Hepatocyte (in vitro differentiated cells): ENCODE results near the gene PRKAG1. TPM values are rescaled to one million over a fixed set of nuclear protein-coding genes. Genes with fewer than 3 reads are reported as not detected.

Experiments
- DNase-seq: peaks from one replicate; pipeline ENCODE4 v3.0.0-alpha.2; 2016; ENCODE audit warnings: low spot score
- H2AFZ ChIP-seq: fragments of 200-600 bp; sonication (generic); 2 replicates; pipeline ENCODE4 v1.6.0; 2016; ENCODE audit warnings: antibody characterized with exemption, mild to moderate bottlenecking
- H3K27ac ChIP-seq: fragments of 200-600 bp; sonication (generic); 2 replicates; pipeline ENCODE4 v1.5.1; 2016; ENCODE audit warnings: mild to moderate bottlenecking
- H3K27me3 ChIP-seq: fragments of 200-600 bp; sonication (generic); 2 replicates; pipeline ENCODE4 v1.6.1; 2016
- H3K36me3 ChIP-seq: fragments of 200-600 bp; sonication (generic); replicated peaks from 2 replicates; pipeline ENCODE4 v1.5.1; 2016; ENCODE audit warnings: low read depth; ENCODE audit not compliant: insufficient read depth
- H3K4me1 ChIP-seq: fragments of 200-600 bp; sonication (generic); 2 replicates; pipeline ENCODE4 v1.5.1; 2016; ENCODE audit warnings: mild to moderate bottlenecking, moderate library complexity; ENCODE audit not compliant: insufficient read depth
- H3K4me2 ChIP-seq: fragments of 200-600 bp; sonication (generic); 2 replicates; pipeline ENCODE4 v1.6.0; 2016
- H3K4me3 ChIP-seq: fragments of 200-600 bp; sonication (generic); 2 replicates; pipeline ENCODE4 v1.5.1; 2016; ENCODE audit warnings: mild to moderate bottlenecking
- H3K79me2 ChIP-seq: fragments of 200-600 bp; sonication (generic); 2 replicates; pipeline ENCODE4 v1.6.0; 2017; ENCODE audit warnings: mild to moderate bottlenecking
- H3K9me2 ChIP-seq: fragments of 200-600 bp; sonication (generic); replicated peaks from 2 replicates; pipeline ENCODE4 v1.6.0; 2017; ENCODE audit warnings: mild to moderate bottlenecking; ENCODE audit not compliant: insufficient read depth
- H3K9me3 ChIP-seq: fragments of 200-600 bp; sonication (generic); 2 replicates; pipeline ENCODE4 v1.5.1; 2016; ENCODE audit warnings: low read depth, mild to moderate bottlenecking
- H4K20me1 ChIP-seq: fragments of 200-600 bp; sonication (generic); 2 replicates; pipeline ENCODE4 v1.6.0; 2016; ENCODE audit warnings: mild to moderate bottlenecking; ENCODE audit not compliant: insufficient read depth, poor library complexity, severe bottlenecking
- EZH2 ChIP-seq: fragments of 200-600 bp; sonication (generic); IDR thresholded peaks from 2 replicates; pipeline ENCODE4 v1.6.1; 2016; ENCODE audit warnings: antibody characterized with exemption, mild to moderate bottlenecking, borderline replicate concordance
- EZH2phosphoT487 ChIP-seq: fragments of 200-600 bp; sonication (generic); IDR thresholded peaks from one replicate; pipeline ENCODE4 v1.6.1; 2018; ENCODE audit warnings: antibody characterized with exemption, mild to moderate bottlenecking, low read depth, moderate library complexity; ENCODE audit not compliant: unreplicated experiment, severe bottlenecking
- WGBS: methylation state at CpG from one replicate; pipeline ENCODE4 v1.1.6; 2016; ENCODE audit warnings: low lambda C conversion rate; ENCODE audit errors: missing lambda C conversion rate; 5-methylcytosine and 5-hydroxymethylcytosine counted together
- polyA plus RNA-seq: library from polyadenylated mRNA; unstranded; fragments of >200 nt; fragmentation: Nextera tagmentation; extraction: Ambion mirVana; gene quantifications from 2 replicates; pipeline ENCODE4 v1.2.1, GENCODE V29; 2016
- total RNA-seq: library from RNA; depleted of rRNA; stranded (reverse); fragments of >200 nt; gene quantifications from 2 replicates; pipeline ENCODE4 v1.2.3, GENCODE V29; 2014
- TF ChIP-seq, protein P1 (sequence below): fragments of 200-600 bp; sonication (generic); IDR thresholded peaks from 2 replicates; pipeline ENCODE4 v1.5.1; 2016; ENCODE audit warnings: antibody characterized with exemption, mild to moderate bottlenecking; ENCODE audit not compliant: poor library complexity

Gene PRKAG1
- total and polyA plus RNA-seq, 2 experiments from 2014 or later: 46.0 to 61.5 TPM

DNA sequence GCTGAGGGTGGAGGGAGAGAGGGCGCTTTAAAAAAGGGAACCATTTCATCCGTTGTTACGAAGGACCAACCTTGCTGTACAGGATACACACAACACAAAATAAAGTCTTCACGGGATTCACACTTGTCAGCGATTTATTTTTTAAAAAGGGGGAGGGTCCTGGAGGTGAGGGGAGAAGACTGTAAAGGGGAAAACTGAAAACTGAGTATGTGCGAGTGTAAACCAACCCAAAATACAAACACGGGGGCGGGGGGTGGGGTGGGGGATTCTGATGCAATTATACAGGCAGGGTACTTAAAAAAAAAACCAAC lies 499 bp upstream of the PRKAG1 start:
- no peaks in the 10 kb centered on the region for H3K27me3 ChIP-seq
- 6% methylated on average over 8 of the region's 8 CpGs for WGBS
- H3K4me3 ChIP-seq: peak overlapping the region; percentile 1
- peaks cover 20% of the 10 kb centered on the region for H3K79me2 ChIP-seq
- peak overlapping the region; percentile 98 for H3K27ac ChIP-seq
- H3K4me1 ChIP-seq: peaks cover 16% of the 10 kb centered on the region
- peak overlapping the region; percentile 72 for H3K4me2 ChIP-seq
- H2AFZ ChIP-seq: peak overlapping the region; percentile 47
- no peaks in the 10 kb centered on the region for H3K36me3 ChIP-seq
- TF ChIP-seq EZH2 (no peak), EZH2phosphoT487 (no peak)
- TF ChIP-seq, protein P1, sequence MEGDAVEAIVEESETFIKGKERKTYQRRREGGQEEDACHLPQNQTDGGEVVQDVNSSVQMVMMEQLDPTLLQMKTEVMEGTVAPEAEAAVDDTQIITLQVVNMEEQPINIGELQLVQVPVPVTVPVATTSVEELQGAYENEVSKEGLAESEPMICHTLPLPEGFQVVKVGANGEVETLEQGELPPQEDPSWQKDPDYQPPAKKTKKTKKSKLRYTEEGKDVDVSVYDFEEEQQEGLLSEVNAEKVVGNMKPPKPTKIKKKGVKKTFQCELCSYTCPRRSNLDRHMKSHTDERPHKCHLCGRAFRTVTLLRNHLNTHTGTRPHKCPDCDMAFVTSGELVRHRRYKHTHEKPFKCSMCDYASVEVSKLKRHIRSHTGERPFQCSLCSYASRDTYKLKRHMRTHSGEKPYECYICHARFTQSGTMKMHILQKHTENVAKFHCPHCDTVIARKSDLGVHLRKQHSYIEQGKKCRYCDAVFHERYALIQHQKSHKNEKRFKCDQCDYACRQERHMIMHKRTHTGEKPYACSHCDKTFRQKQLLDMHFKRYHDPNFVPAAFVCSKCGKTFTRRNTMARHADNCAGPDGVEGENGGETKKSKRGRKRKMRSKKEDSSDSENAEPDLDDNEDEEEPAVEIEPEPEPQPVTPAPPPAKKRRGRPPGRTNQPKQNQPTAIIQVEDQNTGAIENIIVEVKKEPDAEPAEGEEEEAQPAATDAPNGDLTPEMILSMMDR: no peak
- no peaks in the 10 kb centered on the region for H3K9me2 ChIP-seq
- no peak for DNase-seq
- H4K20me1 ChIP-seq: no peaks in the 10 kb centered on the region
- no peaks in the 10 kb centered on the region for H3K9me3 ChIP-seq

DNA sequence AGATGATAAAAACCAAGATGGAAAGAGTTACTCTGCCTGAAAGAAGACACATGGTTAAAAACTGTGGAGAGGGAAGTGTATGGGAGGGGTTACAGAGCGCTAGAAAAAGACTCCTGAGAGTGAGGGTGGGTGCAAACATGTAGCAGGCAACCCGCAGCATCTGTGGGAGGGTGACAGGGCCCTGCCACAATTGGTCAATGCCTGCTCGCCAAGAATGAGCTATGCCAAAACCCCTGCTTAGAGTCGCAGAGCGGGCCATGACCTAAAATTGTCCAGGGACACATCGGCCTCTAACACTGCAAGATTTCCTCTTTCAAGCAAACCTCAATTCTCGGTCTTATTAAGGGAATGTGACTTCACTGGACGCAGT lies 700 bp downstream of the PRKAG1 start:
- Histone ChIP-seq H3K9me3 (no peaks in the 10 kb centered on the region), H3K79me2 (peaks cover 20% of the 10 kb centered on the region), H3K9me2 (no peaks in the 10 kb centered on the region), H2AFZ (peak overlapping the region; percentile 63), H3K36me3 (no peaks in the 10 kb centered on the region), H3K27me3 (no peaks in the 10 kb centered on the region), H3K4me2 (peak overlapping the region; percentile 87), H3K4me1 (peaks cover 16% of the 10 kb centered on the region), H4K20me1 (no peaks in the 10 kb centered on the region), H3K27ac (peak overlapping the region; percentile 98), H3K4me3 (peak overlapping the region; percentile 47)
- TF ChIP-seq, protein P1: no peak
- TF ChIP-seq EZH2phosphoT487 (no peak), EZH2 (no peak)
- 10% methylated on average over 8 of the region's 8 CpGs for WGBS
- peak; percentile 52 for DNase-seq

DNA sequence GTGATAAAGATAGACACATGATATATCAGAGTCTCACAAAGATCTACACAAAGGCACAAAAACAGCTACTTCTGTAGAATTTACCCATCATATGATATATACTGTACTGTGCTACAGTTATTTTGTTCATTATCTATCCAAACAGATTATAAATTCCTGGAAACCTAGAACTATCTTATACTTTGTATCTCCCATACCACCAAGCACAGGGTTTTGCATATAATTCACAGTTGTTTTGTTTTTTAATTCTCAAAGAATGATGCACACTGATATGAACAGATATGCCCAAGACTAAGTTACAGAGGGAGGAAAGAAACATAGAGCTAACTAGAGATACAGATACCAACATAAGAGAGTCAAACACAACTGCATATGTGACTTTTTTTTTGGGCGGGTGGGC lies 3.4 kb downstream of the PRKAG1 start:
- no peaks in the 10 kb centered on the region for H3K9me2 ChIP-seq
- no peak overlapping the region for H3K27ac ChIP-seq
- peaks cover 20% of the 10 kb centered on the region for H3K79me2 ChIP-seq
- H3K4me1 ChIP-seq: peaks cover 16% of the 10 kb centered on the region
- TF ChIP-seq, protein P1: no peak
- no peak for TF ChIP-seq EZH2
- no peak for TF ChIP-seq EZH2phosphoT487
- H4K20me1 ChIP-seq: no peaks in the 10 kb centered on the region
- 88% methylated on average over 1 of the region's 1 CpG for WGBS
- no peak overlapping the region for H2AFZ ChIP-seq
- DNase-seq: no peak
- H3K4me3 ChIP-seq: no peak overlapping the region
- no peaks in the 10 kb centered on the region for H3K27me3 ChIP-seq
- H3K36me3 ChIP-seq: no peaks in the 10 kb centered on the region
- no peaks in the 10 kb centered on the region for H3K9me3 ChIP-seq
- no peak overlapping the region for H3K4me2 ChIP-seq

DNA sequence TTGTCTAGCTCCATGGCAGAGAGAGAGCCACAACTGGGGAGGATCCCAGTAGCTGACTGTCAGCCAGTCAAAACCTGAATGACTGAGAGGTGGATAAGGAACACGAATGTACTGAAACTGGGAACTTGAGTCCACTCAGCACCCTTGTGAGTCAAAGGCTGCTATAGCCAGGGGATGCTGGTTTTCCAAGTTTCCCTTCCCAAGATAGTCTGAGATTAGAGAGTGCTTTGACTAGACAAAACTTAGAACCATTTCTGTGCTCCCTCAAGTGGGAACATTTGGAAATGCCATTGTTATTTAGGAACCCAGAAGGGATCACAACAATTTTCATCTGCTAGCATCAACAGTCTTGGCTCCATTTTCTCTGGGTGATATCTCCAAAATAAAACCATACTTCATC lies 4.0 kb downstream of the PRKAG1 start:
- Histone ChIP-seq H3K9me2 (no peaks in the 10 kb centered on the region), H3K36me3 (no peaks in the 10 kb centered on the region), H2AFZ (no peak overlapping the region), H3K9me3 (no peaks in the 10 kb centered on the region), H3K27me3 (no peaks in the 10 kb centered on the region), H3K4me2 (no peak overlapping the region), H3K79me2 (peaks cover 20% of the 10 kb centered on the region), H3K4me3 (no peak overlapping the region), H3K27ac (no peak overlapping the region), H3K4me1 (peaks cover 13% of the 10 kb centered on the region), H4K20me1 (no peaks in the 10 kb centered on the region)
- 62% methylated on average over 1 of the region's 1 CpG for WGBS
- no peak for DNase-seq
- TF ChIP-seq, protein P1: peak; percentile 12
- no peak for TF ChIP-seq EZH2
